HG03469 (cell line): Measurements from ENCODE around the gene TSPY8.
"Not testable (repeated sequence)": the region's sequence is repeated elsewhere in the genome, so short reads cannot be mapped to it uniquely, and the experiment has no call there.

Experiments
- ATAC-seq: cut with Tn5 transposase; IDR thresholded peaks from one replicate; pipeline ENCODE4 v1.9.1; 2021; ENCODE audit warnings: mild to moderate bottlenecking, moderate library complexity, moderate number of reproducible peaks; ENCODE audit not compliant: unreplicated experiment

Gene TSPY8

GRCh38 chrY:9357497-9357896 is at the start of gene TSPY8:
TSS of gene TSPY8 (plus strand) at chrY:9357797. CDS start at chrY:9357843, 46 bp downstream.
- ATAC-seq: not testable (repeated sequence)

- ATAC-seq: no peak
Observed at GRCh38 chrY:9320996-9321395, 36.6 kb upstream of the TSPY8 start.

GRCh38 chrY:9337164-9337563 is 20.4 kb upstream of the TSPY8 start, which contains the start of gene TSPY4:
TSS of gene TSPY4 (plus strand) at chrY:9337464. CDS start at chrY:9337510, 46 bp downstream.
- not testable (repeated sequence) for ATAC-seq

- not testable (repeated sequence) for ATAC-seq
Observed at GRCh38 chrY:9396527-9396926, 38.9 kb downstream of the TSPY8 start.

- ATAC-seq: not testable (repeated sequence)
Observed at GRCh38 chrY:9398121-9398520, 40.5 kb downstream of the TSPY8 start, which contains the start of gene TSPY3. TSS of gene TSPY3 (plus strand) at chrY:9398421. CDS start at chrY:9398467, 46 bp downstream.
